Endothelial cell of umbilical vein (primary cell): ENCODE data around the gene B9D1. TPM values are rescaled to one million over a fixed set of nuclear protein-coding genes. Genes with fewer than 3 reads are reported as not detected.

Source experiments
- BruUV-seq: library from RNA; stranded (reverse); fragments of 400-500 nt; replicated peaks from 2 replicates; lab custom pipeline; 2021; lab: Mats Ljungman, UMichigan
- CTCF ChIA-PET: fragments of 300-600, 350-600 bp; sonication (Branson Sonifier 250); formaldehyde crosslinking; loops from one replicate; lab custom pipeline; 2021; ENCODE audit warnings: antibody characterized with exemption, inconsistent platforms; lab: Charles Lee
- POLR2A ChIA-PET: fragments of 300-600, 350-600 bp; sonication (Branson Sonifier 250); formaldehyde crosslinking; loops from one replicate; lab custom pipeline; 2021; ENCODE audit warnings: antibody characterized with exemption, inconsistent platforms; lab: Charles Lee
- DNase-seq: peaks from one replicate; pipeline ENCODE4 v3.0.0-alpha.2; 2011; ENCODE audit warnings: low read depth, low spot score
- FAIRE-seq: peaks from 2 replicates; lab custom pipeline; 2011; peaks lifted over from hg19 to GRCh38; lab: Jason Lieb, UNC
- H2AFZ ChIP-seq: 2 replicates; pipeline ENCODE4 v1.6.0; 2012; ENCODE audit warnings: low read depth, low read length, control low read depth, inconsistent platforms
- H3K27ac ChIP-seq: 2 replicates; pipeline ENCODE4 v1.5.1; 2011; ENCODE audit warnings: low read depth, mild to moderate bottlenecking, control low read depth, low read length, moderate library complexity; ENCODE audit not compliant: insufficient read depth
- H3K27me3 ChIP-seq, 2 experiments: 2 replicates each; pipeline versions ENCODE4 v1.6.0 to v1.6.1; 2011; ENCODE audit warnings: low read length in 2 of 2, mixed read lengths in 1 of 2; ENCODE audit not compliant: control insufficient read depth in 2 of 2, insufficient read depth in 2 of 2
- H3K36me3 ChIP-seq, 2 experiments: 2 replicates in 1 of 2; 3 replicates in 1 of 2; pipeline ENCODE4 v1.5.1; 2011; ENCODE audit warnings: low read length in 2 of 2, mild to moderate bottlenecking in 1 of 2, moderate library complexity in 1 of 2; ENCODE audit not compliant: control insufficient read depth in 2 of 2, insufficient read depth in 2 of 2; ENCODE audit errors: extremely low read depth in 1 of 2
- H3K4me1 ChIP-seq: 3 replicates; pipeline ENCODE4 v1.5.1; 2011; ENCODE audit warnings: mild to moderate bottlenecking, low read length; ENCODE audit not compliant: control insufficient read depth, insufficient read depth; ENCODE audit errors: extremely low read depth
- H3K4me2 ChIP-seq: 2 replicates; pipeline ENCODE4 v1.6.1; 2011; ENCODE audit warnings: low read length, control low read depth, mixed read lengths; ENCODE audit not compliant: insufficient read depth
- H3K4me3 ChIP-seq, 3 experiments: fragments of 200-600 bp in 1 of 3; sonication (generic), shearing (Covaris generic) in 1 of 3; replicated peaks in 1 of 3; 2 replicates each; pipeline ENCODE4 v1.5.1; 2011 to 2016; ENCODE audit warnings: control low read depth in 3 of 3, low read length in 3 of 3, mild to moderate bottlenecking in 2 of 3, inconsistent platforms in 1 of 3, low read depth in 1 of 3, moderate library complexity in 1 of 3; ENCODE audit not compliant: insufficient read depth in 1 of 3
- H3K79me2 ChIP-seq: 2 replicates; pipeline ENCODE4 v1.6.0; 2012; ENCODE audit warnings: low read length, inconsistent platforms; ENCODE audit not compliant: control insufficient read depth, insufficient read depth
- H3K9ac ChIP-seq: replicated peaks from 2 replicates; pipeline ENCODE3; 2011; ENCODE audit warnings: low read length, control low read depth; ENCODE audit not compliant: insufficient read depth; ENCODE audit errors: extremely low read depth
- H3K9me1 ChIP-seq: replicated peaks from 3 replicates; pipeline ENCODE4 v1.6.0; 2011; ENCODE audit warnings: mild to moderate bottlenecking, low read length; ENCODE audit not compliant: control insufficient read depth, insufficient read depth; ENCODE audit errors: extremely low read depth
- H3K9me3 ChIP-seq: replicated peaks from 2 replicates; pipeline ENCODE4 v1.5.1; 2012; ENCODE audit warnings: low read length, inconsistent platforms; ENCODE audit not compliant: control insufficient read depth, insufficient read depth
- H4K20me1 ChIP-seq: replicated peaks from 2 replicates; pipeline ENCODE3; 2011; ENCODE audit warnings: mild to moderate bottlenecking, low read length; ENCODE audit not compliant: control insufficient read depth, insufficient read depth; ENCODE audit errors: extremely low read depth
- CTCF ChIP-seq, 2 donors: IDR thresholded peaks; 1 replicate in 1 of 2; 2 replicates in 1 of 2; pipeline ENCODE4 v1.5.1; 2011; ENCODE audit warnings: low read length in 2 of 2, mild to moderate bottlenecking in 2 of 2, moderate library complexity in 2 of 2, control low read depth in 1 of 2, inconsistent platforms in 1 of 2, low read depth in 1 of 2; ENCODE audit not compliant: insufficient read depth in 1 of 2; ENCODE audit errors: extremely low read depth in 1 of 2
- EZH2 ChIP-seq: IDR thresholded peaks from 2 replicates; pipeline ENCODE4 v1.6.1; 2012; ENCODE audit warnings: borderline replicate concordance, low read depth, mild to moderate bottlenecking, moderate library complexity, low read length, inconsistent platforms; ENCODE audit not compliant: severe bottlenecking
- FOS ChIP-seq: IDR thresholded peaks from 2 replicates; pipeline ENCODE4 v1.6.1; 2011; ENCODE audit warnings: mild to moderate bottlenecking, low read length, moderate library complexity, borderline replicate concordance; ENCODE audit not compliant: insufficient read depth
- GATA2 ChIP-seq: IDR thresholded peaks from 2 replicates; pipeline ENCODE4 v1.7.0; 2011; ENCODE audit warnings: low read depth, mild to moderate bottlenecking, moderate library complexity, mixed read lengths, low read length; ENCODE audit not compliant: insufficient read length, insufficient read depth
- JUN ChIP-seq: IDR thresholded peaks from 2 replicates; pipeline ENCODE4 v1.6.1; 2011; ENCODE audit warnings: borderline replicate concordance, low read depth; ENCODE audit not compliant: insufficient read length, insufficient read depth
- MAX ChIP-seq: IDR thresholded peaks from 2 replicates; pipeline ENCODE4 v1.6.1; 2011; ENCODE audit not compliant: insufficient read depth, insufficient read length
- MYC ChIP-seq: IDR thresholded peaks from one replicate; pipeline ENCODE4 v1.6.1; 2011; ENCODE audit warnings: mild to moderate bottlenecking, low read depth, low read length
- POLR2A ChIP-seq: IDR thresholded peaks from 2 replicates; pipeline ENCODE4 v1.6.1; 2012; ENCODE audit warnings: low read depth, mild to moderate bottlenecking, control low read depth, low read length
- POLR2AphosphoS5 ChIP-seq: IDR thresholded peaks from 2 replicates; pipeline ENCODE4 v1.6.1; 2012; ENCODE audit warnings: low read depth, mild to moderate bottlenecking, control low read depth, low read length, moderate library complexity; ENCODE audit not compliant: insufficient read depth
- dilution Hi-C: fragments of 300-500 bp; cut with MboI; formaldehyde crosslinking; loops from one replicate; pipeline ENCODE4 v1.15.0; 2019; ENCODE audit warnings: low sequenced_read_pairs; ENCODE audit not compliant: extremely low pct_ligation_motif_present
- intact Hi-C: fragments of 100-400 bp; cut with micrococcal nuclease; formaldehyde crosslinking; loops from one replicate; pipeline ENCODE4 v1.10.0; 2022
- polyA plus RNA-seq, 4 experiments: library from polyadenylated mRNA; depleted of rRNA in 3 of 4; stranded (reverse) in 3 of 4; unstranded in 1 of 4; fragments of >200 nt; gene quantifications; 2 replicates each; pipeline versions ENCODE4 v1.2.1 to v1.2.3, GENCODE V29; 2011 to 2012; ENCODE audit warnings: missing spikeins in 1 of 4
- total RNA-seq: library from RNA; stranded (reverse); gene quantifications from 2 replicates; pipeline ENCODE4 v1.2.3, GENCODE V29; 2021

Gene B9D1
- total and polyA plus RNA-seq, 2 donors (not counting 3 experiments of a cell fraction or from before 2014, with no cell fraction given), result 20.5 to 55.8 TPM

GRCh38 chr17:19359856-19360255 lies 2.7 kb downstream of the B9D1 start:
- Histone ChIP-seq H3K9me1 (no peaks in the 10 kb centered on the region), H2AFZ (no peak overlapping the region), H3K9ac (no peak overlapping the region), H3K79me2 (no peaks in the 10 kb centered on the region), H3K36me3 (peaks cover 0 to 2% of the 10 kb centered on the region in 2 experiments), H3K9me3 (no peaks in the 10 kb centered on the region), H3K4me3 (no peak overlapping the region), H3K27ac (no peak overlapping the region), H4K20me1 (no peaks in the 10 kb centered on the region), H3K4me2 (no peak overlapping the region), H3K27me3 (no peaks in the 10 kb centered on the region), H3K4me1 (peaks cover 8% of the 10 kb centered on the region)
- DNase-seq (no peak), FAIRE-seq (no peak)
- CTCF ChIA-PET, result no interaction called here
- no peak for TF ChIP-seq CTCF (IDR thresholded peaks at IDR 0.05; ENCODE audit: extremely low read depth in 1 of 2, insufficient read depth in 1 of 2, low read depth in 1 of 2, low read length in 2 of 2)
- TF ChIP-seq POLR2AphosphoS5, result no peak
- no peak for TF ChIP-seq JUN
- TF ChIP-seq MAX, result no peak
- TF ChIP-seq EZH2, result no peak
- TF ChIP-seq FOS, result no peak
- TF ChIP-seq GATA2, result no peak
- no peak for TF ChIP-seq POLR2A
- TF ChIP-seq MYC, result no peak
- dilution Hi-C loops, result no loop called here
- POLR2A ChIA-PET, result no interaction called here
- intact Hi-C loops, result no loop called here
- no TSS peak for BruUV-seq
